CD4-positive, CD25-positive, alpha-beta regulatory T cell (primary cell): ENCODE measurements around the gene EPS8. TPM values are rescaled to one million over a fixed set of nuclear protein-coding genes. Genes with fewer than 3 reads are reported as not detected.

ENCODE experiments used
- ATAC-seq, 2 donors: fragments of 150-1000 bp; cut with Tn5 transposase; one replicate each; pipeline ENCODE4 v1.10.0; 2021; ENCODE audit warnings: low read depth in 2 of 2, moderate number of reproducible peaks in 2 of 2, moderate library complexity in 1 of 2
- DNase-seq, 3 donors: peaks; one replicate each; pipeline versions ENCODE4 v3.0.0 to v3.0.0-alpha.2; 2012 to 2022; ENCODE audit warnings: mixed read lengths in 1 of 3
- H3K27ac ChIP-seq: one replicate; pipeline ENCODE4 v1.7.0; 2013; ENCODE audit warnings: mild to moderate bottlenecking, low read length; ENCODE audit not compliant: insufficient read depth, poor library complexity, severe bottlenecking
- H3K27me3 ChIP-seq: one replicate; pipeline ENCODE4 v1.7.0; 2013; ENCODE audit warnings: low read length; ENCODE audit not compliant: control insufficient read depth, insufficient read depth
- H3K36me3 ChIP-seq: one replicate; pipeline ENCODE4 v1.7.0; 2013; ENCODE audit warnings: mild to moderate bottlenecking, low read length, moderate library complexity; ENCODE audit not compliant: control insufficient read depth, insufficient read depth
- H3K4me1 ChIP-seq: 2 replicates; pipeline ENCODE4 v1.7.0; 2013; ENCODE audit warnings: mild to moderate bottlenecking, low read length; ENCODE audit not compliant: insufficient read depth, control insufficient read depth, poor library complexity, severe bottlenecking
- H3K4me3 ChIP-seq: one replicate; pipeline ENCODE4 v1.7.0; 2013; ENCODE audit warnings: low read depth, mild to moderate bottlenecking, low read length, moderate library complexity
- H3K9me3 ChIP-seq, 2 experiments: 1 replicate in 1 of 2; 2 replicates in 1 of 2; pipeline ENCODE4 v1.7.0; 2013; ENCODE audit warnings: low read length in 2 of 2, mild to moderate bottlenecking in 1 of 2, moderate library complexity in 1 of 2; ENCODE audit not compliant: control insufficient read depth in 2 of 2
- H3K27ac Mint-ChIP-seq, 3 donors: one replicate each; pipeline ENCODE4 v1.8.0; 2020 to 2022; ENCODE audit warnings: mild to moderate bottlenecking in 3 of 3, mixed read lengths in 3 of 3, moderate library complexity in 2 of 3
- H3K27me3 Mint-ChIP-seq: one replicate; pipeline ENCODE4 v1.8.0; 2022; ENCODE audit warnings: mild to moderate bottlenecking, mixed read lengths
- H3K36me3 Mint-ChIP-seq: one replicate; pipeline ENCODE4 v1.8.0; 2020; ENCODE audit warnings: mixed read lengths
- H3K4me1 Mint-ChIP-seq, 4 donors: one replicate each; pipeline ENCODE4 v1.8.0; 2020 to 2022; ENCODE audit warnings: mixed read lengths in 4 of 4, mild to moderate bottlenecking in 1 of 4
- H3K4me3 Mint-ChIP-seq, 4 donors: one replicate each; pipeline ENCODE4 v1.8.0; 2020 to 2022; ENCODE audit warnings: mild to moderate bottlenecking in 4 of 4, mixed read lengths in 4 of 4, moderate library complexity in 3 of 4
- H3K9me3 Mint-ChIP-seq, 7 donors: one replicate each; pipeline ENCODE4 v1.8.0; 2020 to 2022; ENCODE audit warnings: mixed read lengths in 7 of 7, mild to moderate bottlenecking in 3 of 7, moderate library complexity in 2 of 7
- polyA plus RNA-seq, 4 donors: library from polyadenylated mRNA; unstranded; fragments of 300-500 nt; fragmentation: Illumina TruSeq; gene quantifications; one replicate each; pipeline ENCODE4 v1.2.3, GENCODE V29; 2021
- total RNA-seq: library from RNA; stranded (reverse); gene quantifications from one replicate; pipeline ENCODE4 v1.2.3, GENCODE V29; 2022

Gene EPS8
- total and polyA plus RNA-seq, 5 donors from 2014 or later, result 1.1 to 3.3 (median 1.8) TPM

DNA sequence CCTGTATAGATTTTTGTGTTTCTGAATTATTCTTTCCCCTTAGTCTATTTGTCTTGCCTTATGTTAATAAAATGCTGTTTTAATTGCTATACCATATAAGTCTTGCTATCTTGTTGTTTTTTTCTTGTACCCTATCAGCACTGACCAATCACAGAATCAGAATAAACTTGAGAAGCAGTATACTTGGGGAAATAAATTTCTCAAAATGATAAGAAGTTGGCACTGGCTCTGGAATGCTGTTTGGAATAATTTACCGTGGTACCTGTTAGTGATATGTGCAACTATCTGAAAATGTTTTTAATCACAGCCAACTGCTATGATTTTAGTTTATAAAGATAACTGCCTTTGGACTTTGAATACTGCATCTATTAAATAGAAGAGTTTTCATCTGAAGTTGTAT is 37.9 kb upstream of the EPS8 start:
- Histone ChIP-seq H3K4me1 (no peaks in the 10 kb centered on the region), H3K4me3 (no peak overlapping the region), H3K36me3 (no peaks in the 10 kb centered on the region), H3K9me3 (no peaks in the 10 kb centered on the region), H3K27me3 (no peaks in the 10 kb centered on the region), H3K27ac (no peak overlapping the region)
- H3K27ac Mint-ChIP-seq, result no peak overlapping the region
- peaks cover 4% of the 10 kb centered on the region for H3K27me3 Mint-ChIP-seq
- DNase-seq, result no peak
- no peaks in the 10 kb centered on the region for H3K36me3 Mint-ChIP-seq
- no peak overlapping the region for H3K4me3 Mint-ChIP-seq
- H3K4me1 Mint-ChIP-seq, result no peaks in the 10 kb centered on the region
- no peak for ATAC-seq
- peaks cover 0 to 1% (median 0%) of the 10 kb centered on the region in 7 donors for H3K9me3 Mint-ChIP-seq

DNA sequence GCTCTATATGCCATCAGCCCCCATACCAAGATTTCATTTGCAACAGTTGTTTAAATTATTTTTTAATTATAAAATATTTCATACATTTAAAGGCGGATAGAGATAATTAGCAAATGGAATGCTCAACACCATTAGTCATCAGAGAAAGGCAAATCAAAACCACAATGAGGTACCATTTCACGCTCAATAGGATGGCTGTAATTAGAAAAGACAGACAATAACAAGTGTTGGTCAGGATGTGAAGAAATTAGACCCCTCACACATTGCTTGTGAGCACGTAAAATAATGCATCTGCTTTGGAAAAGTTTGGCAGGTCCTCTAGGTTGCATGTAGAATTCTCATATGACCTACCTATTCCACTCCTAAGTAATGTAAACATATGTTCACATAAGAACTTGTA is 35.3 kb upstream of the EPS8 start:
- H3K4me1 Mint-ChIP-seq, result no peaks in the 10 kb centered on the region
- Histone ChIP-seq H3K4me3 (no peak overlapping the region), H3K36me3 (no peaks in the 10 kb centered on the region), H3K27ac (no peak overlapping the region), H3K27me3 (no peaks in the 10 kb centered on the region), H3K9me3 (no peaks in the 10 kb centered on the region), H3K4me1 (no peaks in the 10 kb centered on the region)
- H3K4me3 Mint-ChIP-seq, result no peak overlapping the region
- H3K36me3 Mint-ChIP-seq, result no peaks in the 10 kb centered on the region
- no peak overlapping the region for H3K27ac Mint-ChIP-seq
- H3K27me3 Mint-ChIP-seq, result peaks cover 4% of the 10 kb centered on the region
- no peak for ATAC-seq
- peaks cover 0 to under 1% (median 0%) of the 10 kb centered on the region in 7 donors for H3K9me3 Mint-ChIP-seq
- no peak for DNase-seq

DNA sequence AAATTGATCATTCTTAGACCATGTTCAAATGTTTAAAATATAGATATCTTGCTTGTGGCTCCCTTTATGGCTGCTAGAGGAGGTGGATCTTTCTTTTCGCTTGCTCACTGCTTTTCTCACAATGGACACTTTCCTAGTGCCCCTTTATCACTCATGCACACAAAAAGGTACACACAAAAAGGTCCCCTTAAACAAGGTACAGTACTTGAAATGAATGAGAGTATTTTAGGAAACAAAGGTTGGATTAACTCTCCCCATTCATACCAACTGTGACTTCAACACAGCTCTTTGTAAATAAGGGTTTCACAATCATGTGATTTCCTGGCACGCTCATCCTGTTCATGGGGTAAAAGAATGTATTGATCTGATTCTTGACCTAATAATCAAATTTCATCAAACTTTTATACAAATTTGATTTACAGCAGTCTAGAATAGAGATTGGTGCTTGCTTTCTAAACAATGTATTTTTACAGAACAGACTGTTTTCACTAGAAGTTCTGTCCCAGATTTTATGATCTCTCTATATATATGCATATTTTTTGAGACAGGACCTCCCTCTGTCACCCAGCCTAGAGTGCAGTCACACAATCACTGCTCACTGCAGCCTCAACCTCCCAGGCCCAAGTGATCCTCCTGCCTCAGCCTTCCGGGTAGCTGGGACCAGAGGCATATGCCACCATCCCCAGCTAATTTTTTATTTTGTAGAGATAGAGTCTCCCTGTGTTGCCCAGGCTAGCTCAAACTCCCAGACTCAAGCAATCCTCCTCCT is 34.4 kb upstream of the EPS8 start:
- Mint-ChIP-seq H3K36me3 (no peaks in the 10 kb centered on the region), H3K4me1 (no peaks in the 10 kb centered on the region), H3K9me3 (no peaks in the 10 kb centered on the region), H3K4me3 (no peak overlapping the region), H3K27ac (no peak overlapping the region), H3K27me3 (peaks cover 4% of the 10 kb centered on the region)
- Histone ChIP-seq H3K27ac (no peak overlapping the region), H3K36me3 (no peaks in the 10 kb centered on the region), H3K4me3 (no peak overlapping the region), H3K9me3 (no peaks in the 10 kb centered on the region), H3K27me3 (no peaks in the 10 kb centered on the region), H3K4me1 (no peaks in the 10 kb centered on the region)
- no peak for ATAC-seq
- no peak for DNase-seq

DNA sequence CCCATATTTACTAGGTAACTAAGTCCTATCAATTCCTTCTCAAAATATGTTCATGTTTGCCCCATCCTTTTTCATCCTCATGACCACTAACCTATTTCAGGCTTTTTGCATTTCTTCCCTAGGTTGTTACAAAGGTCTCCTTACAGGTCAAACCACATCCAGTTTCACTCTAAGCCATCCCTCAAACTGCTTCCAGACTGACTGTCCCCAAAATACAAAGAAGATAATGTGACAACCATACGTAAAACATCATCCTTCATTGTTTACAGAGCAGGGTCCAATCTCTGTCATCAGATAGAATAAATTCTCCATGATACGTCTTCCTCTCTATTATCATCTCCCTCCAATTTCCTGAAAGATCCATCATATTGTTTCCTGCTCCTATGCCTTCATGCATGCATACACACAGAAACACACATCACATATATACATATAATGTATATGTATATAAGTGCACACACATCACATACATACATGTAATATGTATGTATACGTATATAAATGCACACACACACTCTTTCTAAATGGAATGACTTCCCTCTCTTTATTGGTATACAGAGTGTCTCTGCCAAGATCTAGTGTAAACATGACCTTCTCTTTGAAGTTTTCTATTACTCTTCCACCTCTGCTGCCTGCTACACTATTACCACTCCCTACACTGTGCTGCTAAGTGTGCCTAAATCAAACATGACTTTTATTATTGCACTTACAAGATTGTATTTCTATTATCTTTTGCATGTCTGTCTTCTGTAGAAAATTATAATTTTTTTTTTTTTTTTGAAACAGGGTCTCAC is 30.7 kb upstream of the EPS8 start:
- H3K9me3 Mint-ChIP-seq, result peaks cover 0 to 6% (median 0%) of the 10 kb centered on the region in 7 donors
- DNase-seq, result no peak
- no peaks in the 10 kb centered on the region for H3K27me3 ChIP-seq
- H3K36me3 ChIP-seq, result no peaks in the 10 kb centered on the region
- H3K4me1 ChIP-seq, result no peaks in the 10 kb centered on the region
- H3K27me3 Mint-ChIP-seq, result peaks cover 11% of the 10 kb centered on the region
- H3K27ac ChIP-seq, result no peak overlapping the region
- no peak overlapping the region for H3K27ac Mint-ChIP-seq
- no peak overlapping the region for H3K4me3 ChIP-seq
- no peak for ATAC-seq
- no peaks in the 10 kb centered on the region for H3K9me3 ChIP-seq
- no peaks in the 10 kb centered on the region for H3K36me3 Mint-ChIP-seq
- H3K4me3 Mint-ChIP-seq, result no peak overlapping the region
- H3K4me1 Mint-ChIP-seq, result no peaks in the 10 kb centered on the region

DNA sequence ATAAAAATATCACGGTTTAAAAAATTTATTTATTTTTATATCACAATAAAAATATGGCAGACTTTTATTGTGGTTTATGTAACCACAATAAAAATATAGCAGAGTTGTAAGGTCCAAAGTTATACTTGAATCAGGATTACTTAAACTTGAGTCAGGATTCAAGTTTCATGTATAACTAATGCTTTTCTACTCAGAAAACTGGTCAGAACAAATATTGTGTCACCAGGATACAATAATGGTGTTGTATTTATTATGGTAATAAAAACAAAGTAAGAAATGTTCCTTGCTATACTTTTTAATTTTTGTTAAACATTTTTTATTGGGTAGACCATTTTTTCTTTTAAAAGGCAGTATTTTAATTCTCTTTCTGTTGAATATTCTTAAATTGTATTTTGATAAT is 29.2 kb upstream of the EPS8 start:
- Histone ChIP-seq H3K27ac (no peak overlapping the region), H3K4me1 (no peaks in the 10 kb centered on the region), H3K36me3 (no peaks in the 10 kb centered on the region), H3K4me3 (no peak overlapping the region), H3K27me3 (no peaks in the 10 kb centered on the region), H3K9me3 (no peaks in the 10 kb centered on the region)
- Mint-ChIP-seq H3K4me1 (no peaks in the 10 kb centered on the region), H3K36me3 (no peaks in the 10 kb centered on the region), H3K4me3 (no peak overlapping the region), H3K9me3 (peaks cover 0 to 6% (median 0%) of the 10 kb centered on the region in 7 donors), H3K27ac (no peak overlapping the region), H3K27me3 (peaks cover 11% of the 10 kb centered on the region)
- DNase-seq (no peak), ATAC-seq (no peak)

DNA sequence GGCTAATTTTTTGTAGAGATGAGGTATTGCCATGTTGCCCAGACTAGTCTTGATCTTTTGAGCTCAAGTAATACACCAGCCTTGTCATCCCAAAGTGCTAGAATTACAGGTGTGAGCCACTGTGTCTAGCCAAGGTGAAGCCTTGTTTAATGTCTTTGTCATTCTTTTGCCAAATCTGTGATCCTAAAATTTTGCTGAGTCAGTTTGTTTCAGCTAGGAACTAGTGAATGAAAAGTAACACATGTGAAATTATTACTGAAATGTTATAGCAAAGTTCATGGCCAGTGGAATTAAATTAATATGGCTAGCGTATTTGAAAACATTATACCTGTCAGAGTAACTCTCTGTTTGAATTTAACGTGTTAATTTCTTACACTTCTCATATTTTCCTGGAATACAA is 26.5 kb upstream of the EPS8 start:
- DNase-seq (no peak), ATAC-seq (no peak)
- Mint-ChIP-seq H3K4me1 (no peaks in the 10 kb centered on the region), H3K27ac (no peak overlapping the region), H3K36me3 (no peaks in the 10 kb centered on the region), H3K4me3 (no peak overlapping the region), H3K9me3 (peaks cover 0 to 6% (median 0%) of the 10 kb centered on the region in 7 donors), H3K27me3 (peaks cover 16% of the 10 kb centered on the region)
- H3K27ac ChIP-seq, result no peak overlapping the region
- no peaks in the 10 kb centered on the region for H3K36me3 ChIP-seq
- H3K4me1 ChIP-seq, result no peaks in the 10 kb centered on the region
- H3K9me3 ChIP-seq, result no peaks in the 10 kb centered on the region
- H3K27me3 ChIP-seq, result no peaks in the 10 kb centered on the region
- no peak overlapping the region for H3K4me3 ChIP-seq

DNA sequence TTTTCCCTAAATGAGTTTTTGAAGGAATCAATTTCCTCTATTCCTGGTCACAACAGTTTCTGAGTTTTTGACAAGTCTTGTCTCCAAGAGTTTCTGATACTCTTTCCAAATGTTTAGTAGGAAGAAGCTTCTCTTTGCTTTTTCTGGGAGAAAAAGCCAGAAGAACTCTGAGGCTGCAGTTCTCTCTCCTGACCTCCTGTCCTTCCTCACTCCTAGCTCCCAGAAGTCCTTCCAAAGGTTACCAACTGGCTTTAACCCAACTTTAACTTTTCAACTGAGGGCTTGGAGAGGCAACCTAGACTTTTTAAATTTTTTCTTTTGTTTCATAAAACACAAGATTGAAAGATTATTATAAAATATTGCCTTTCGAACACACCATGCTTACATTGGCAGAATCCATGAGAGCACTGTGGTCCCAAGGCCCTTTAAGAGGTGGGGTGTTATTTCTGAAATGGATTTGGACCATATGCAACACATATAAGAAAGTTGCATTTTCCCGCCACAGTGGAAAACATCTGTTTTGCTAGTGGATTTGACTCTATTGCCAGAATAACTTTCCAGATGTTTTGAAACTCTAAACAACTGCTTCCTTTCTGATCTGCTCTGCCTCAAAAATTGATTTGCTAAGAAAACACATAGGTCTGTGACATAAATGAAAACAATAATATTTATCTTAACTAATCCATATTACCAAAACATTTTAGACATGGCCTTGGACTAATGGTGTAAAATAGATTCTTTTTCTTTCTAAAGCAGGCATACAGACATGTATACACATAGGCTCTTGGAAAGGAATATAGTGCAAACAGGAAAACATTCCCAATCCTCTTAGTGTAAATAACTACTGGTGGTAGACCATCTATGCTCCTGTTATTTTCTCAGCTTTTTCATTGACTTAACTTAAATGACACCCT is 22.3 kb upstream of the EPS8 start:
- Histone ChIP-seq H3K4me1 (no peaks in the 10 kb centered on the region), H3K9me3 (no peaks in the 10 kb centered on the region), H3K27ac (no peak overlapping the region), H3K27me3 (no peaks in the 10 kb centered on the region), H3K4me3 (no peak overlapping the region), H3K36me3 (no peaks in the 10 kb centered on the region)
- ATAC-seq, result no peak
- no peak for DNase-seq
- Mint-ChIP-seq H3K27ac (no peak overlapping the region), H3K36me3 (no peaks in the 10 kb centered on the region), H3K9me3 (no peaks in the 10 kb centered on the region), H3K4me1 (no peaks in the 10 kb centered on the region), H3K27me3 (peaks cover 8% of the 10 kb centered on the region), H3K4me3 (no peak overlapping the region)
